GM19238 (cell line): ENCODE measurements around the gene LIN7A.
"Not testable (repeated sequence)": the region's sequence is repeated elsewhere in the genome, so short reads cannot be mapped to it uniquely, and the experiment has no call there.

ENCODE experiments used
- DNase-seq: peaks from one replicate; pipeline ENCODE4 v3.0.0; 2011; ENCODE audit warnings: low spot score; ENCODE audit not compliant: insufficient read length

LIN7A gene

GRCh38 chr12:80924437-80924836 is 13.3 kb downstream of the LIN7A start:
- DNase-seq = no peak

GRCh38 chr12:80920006-80920405 is 17.7 kb downstream of the LIN7A start:
- DNase-seq = no peak

GRCh38 chr12:80917651-80918050 is 20.1 kb downstream of the LIN7A start:
- no peak for DNase-seq

- DNase-seq = no peak
Observed at GRCh38 chr12:80912901-80913770, 24.6 kb downstream of the LIN7A start.

GRCh38 chr12:80909370-80909769 is 28.4 kb downstream of the LIN7A start:
- DNase-seq = no peak

- no peak for DNase-seq
Observed at GRCh38 chr12:80902711-80903110, 35.0 kb downstream of the LIN7A start.

GRCh38 chr12:80901661-80902060 is 36.1 kb downstream of the LIN7A start:
- DNase-seq = no peak

- no peak for DNase-seq
Observed at GRCh38 chr12:80895240-80895639, 42.5 kb downstream of the LIN7A start.

- no peak for DNase-seq
Observed at GRCh38 chr12:80894179-80894578, 43.6 kb downstream of the LIN7A start.

- DNase-seq = no peak
Observed at GRCh38 chr12:80892597-80893445, 44.9 kb downstream of the LIN7A start.

- no peak for DNase-seq
Observed at GRCh38 chr12:80884651-80885050, 53.1 kb downstream of the LIN7A start.

GRCh38 chr12:80881106-80881505 is 56.6 kb downstream of the LIN7A start:
- DNase-seq = no peak

GRCh38 chr12:80878452-80878851 is 59.3 kb downstream of the LIN7A start:
- not testable (repeated sequence) for DNase-seq

- DNase-seq = no peak
Observed at GRCh38 chr12:80877721-80878265, 59.9 kb downstream of the LIN7A start.

GRCh38 chr12:80872053-80872452 is 65.7 kb downstream of the LIN7A start:
- no peak for DNase-seq

GRCh38 chr12:80869264-80869663 is 68.5 kb downstream of the LIN7A start:
- DNase-seq = no peak

GRCh38 chr12:80868576-80868975 is 69.2 kb downstream of the LIN7A start:
- no peak for DNase-seq

GRCh38 chr12:80867941-80868340 is 69.8 kb downstream of the LIN7A start:
- DNase-seq = no peak

GRCh38 chr12:80864046-80864735 is 73.5 kb downstream of the LIN7A start:
- DNase-seq = no peak

- no peak for DNase-seq
Observed at GRCh38 chr12:80862531-80862930, 75.2 kb downstream of the LIN7A start.

- DNase-seq = no peak
Observed at GRCh38 chr12:80861641-80862378, 75.9 kb downstream of the LIN7A start.
